ENCODE results near the gene SLC35B2. TPM values are rescaled to one million over a fixed set of nuclear protein-coding genes. Genes with fewer than 3 reads are reported as not detected.
A peak's percentile ranks its signal among the peaks of the same experiment; 100 is the strongest.

The SLC35B2 gene
- total RNA-seq, 4 donors from 2014 or later, result 9.7 to 34.4 (median 21.2) TPM

DNA sequence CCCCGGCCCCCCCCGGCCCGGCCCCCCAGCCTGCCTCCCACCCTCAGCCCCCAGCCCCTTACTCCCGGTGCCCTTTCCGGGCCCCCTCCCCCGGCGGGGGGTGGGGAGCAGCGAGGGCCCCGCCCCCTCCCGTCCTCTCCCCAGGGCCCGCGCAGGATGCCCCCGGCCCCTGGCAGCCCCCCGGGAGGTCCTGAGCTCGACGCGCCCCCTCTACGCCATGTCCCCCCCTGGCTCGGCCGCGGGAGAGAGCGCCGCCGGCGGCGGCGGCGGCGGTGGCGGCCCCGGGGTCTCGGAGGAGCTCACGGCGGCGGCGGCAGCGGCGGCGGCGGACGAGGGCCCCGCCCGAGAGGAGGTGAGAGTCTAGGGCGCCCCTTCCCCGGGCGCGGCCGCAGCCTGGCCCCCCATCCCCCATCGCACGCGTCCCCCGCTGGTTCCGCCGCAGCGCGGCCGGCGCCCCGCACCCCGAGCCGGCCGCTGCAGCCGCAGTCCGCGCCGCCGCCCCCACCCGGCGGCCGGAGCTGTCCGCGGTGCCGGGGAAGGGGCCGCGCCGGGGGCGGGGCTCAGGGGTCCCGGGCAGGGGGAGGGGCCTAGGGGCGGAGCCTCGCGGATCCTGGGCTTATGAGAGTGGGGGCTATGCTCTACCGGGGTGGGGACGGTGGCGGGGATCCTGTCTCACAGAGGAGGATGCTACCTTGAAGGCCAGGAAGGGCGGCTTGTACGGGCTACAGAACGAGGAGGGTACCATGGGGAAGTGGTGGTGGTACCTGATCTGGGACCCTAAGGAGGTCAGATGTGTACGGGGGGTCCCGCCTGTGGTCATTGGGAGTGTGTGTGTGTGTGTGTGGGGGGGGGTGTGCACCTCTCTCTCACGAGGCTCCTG lies 13.4 kb upstream of the SLC35B2 start:
- no peaks in the 10 kb centered on the region for H3K36me3 ChIP-seq
- H3K4me3 ChIP-seq, result peak overlapping the region in 3 of 4 donors; percentile 26 to 68 (median 50)
- intact Hi-C loops (cut with DNase I), result no loop called here
- WGBS, 2 donors, result 0 to 13% methylated on average over 1 to 4 of the region's 90 CpGs
- no peaks in the 10 kb centered on the region for H3K9me3 ChIP-seq
- peaks cover 3 to 21% (median 13%) of the 10 kb centered on the region in 3 donors for H3K4me1 ChIP-seq
- DNase-seq, result no peak
- TF ChIP-seq POLR2A (IDR thresholded peaks at IDR 0.05), result no peak
- TF ChIP-seq, protein P1, sequence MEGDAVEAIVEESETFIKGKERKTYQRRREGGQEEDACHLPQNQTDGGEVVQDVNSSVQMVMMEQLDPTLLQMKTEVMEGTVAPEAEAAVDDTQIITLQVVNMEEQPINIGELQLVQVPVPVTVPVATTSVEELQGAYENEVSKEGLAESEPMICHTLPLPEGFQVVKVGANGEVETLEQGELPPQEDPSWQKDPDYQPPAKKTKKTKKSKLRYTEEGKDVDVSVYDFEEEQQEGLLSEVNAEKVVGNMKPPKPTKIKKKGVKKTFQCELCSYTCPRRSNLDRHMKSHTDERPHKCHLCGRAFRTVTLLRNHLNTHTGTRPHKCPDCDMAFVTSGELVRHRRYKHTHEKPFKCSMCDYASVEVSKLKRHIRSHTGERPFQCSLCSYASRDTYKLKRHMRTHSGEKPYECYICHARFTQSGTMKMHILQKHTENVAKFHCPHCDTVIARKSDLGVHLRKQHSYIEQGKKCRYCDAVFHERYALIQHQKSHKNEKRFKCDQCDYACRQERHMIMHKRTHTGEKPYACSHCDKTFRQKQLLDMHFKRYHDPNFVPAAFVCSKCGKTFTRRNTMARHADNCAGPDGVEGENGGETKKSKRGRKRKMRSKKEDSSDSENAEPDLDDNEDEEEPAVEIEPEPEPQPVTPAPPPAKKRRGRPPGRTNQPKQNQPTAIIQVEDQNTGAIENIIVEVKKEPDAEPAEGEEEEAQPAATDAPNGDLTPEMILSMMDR (IDR thresholded peaks at IDR 0.05), result no peak
- no peak overlapping the region for H3K27ac ChIP-seq
- H3K27me3 ChIP-seq, result peaks cover 0 to 78% (median 10%) of the 10 kb centered on the region in 4 donors

DNA sequence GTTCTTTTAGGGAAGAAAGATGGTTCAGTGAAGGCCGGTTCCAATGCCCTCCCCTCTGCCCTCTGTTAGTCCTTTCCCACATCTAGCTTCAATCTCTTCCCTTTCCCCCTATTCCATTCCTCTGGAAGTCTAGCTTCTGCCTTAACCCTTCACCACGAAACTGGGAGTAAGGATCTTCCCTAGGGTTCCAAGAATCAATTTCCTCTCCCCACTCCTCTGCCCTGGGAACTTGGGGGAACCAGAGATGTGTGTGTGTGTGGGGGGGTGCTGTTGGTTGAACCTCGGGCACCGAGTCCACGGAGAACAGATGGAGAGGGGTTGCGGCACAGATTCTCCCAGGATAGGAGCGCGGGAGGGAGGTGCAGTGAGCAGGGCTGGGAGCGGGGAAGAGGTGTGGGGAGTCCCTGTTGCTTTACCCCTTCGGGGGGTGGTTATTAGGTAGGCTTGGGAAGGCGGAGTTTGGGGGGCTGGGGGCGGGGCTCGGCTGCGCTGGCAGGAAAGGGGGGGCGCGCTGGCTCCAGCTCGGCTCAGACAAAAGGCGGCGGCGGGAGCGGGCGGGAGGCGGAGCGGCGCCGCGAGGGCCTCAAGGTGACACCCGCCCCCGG lies 12.7 kb upstream of the SLC35B2 start, which contains the start of gene TMEM151B:
TSS of gene TMEM151B (plus strand) at position 530 of the 605 bp plus-strand sequence. CDS start 293 bp downstream, outside the sequence.
- Histone ChIP-seq H3K36me3 (no peaks in the 10 kb centered on the region), H3K27me3 (peaks cover 0 to 71% (median 10%) of the 10 kb centered on the region in 4 donors), H3K4me3 (peak within 1 kb of the TSS in 3 of 4 donors; percentile 26 to 68 (median 50)), H3K4me1 (peaks cover 0 to 23% (median 11%) of the 10 kb centered on the region in 3 donors), H3K9me3 (no peaks in the 10 kb centered on the region), H3K27ac (no peak within 1 kb of the TSS)
- no peak for DNase-seq
- TF ChIP-seq, protein P1 (IDR thresholded peaks at IDR 0.05), result no peak
- no peak for TF ChIP-seq POLR2A (IDR thresholded peaks at IDR 0.05)
- intact Hi-C loops (cut with DNase I), result loop anchor here (5.0 kb wide), 1 partner anchor 67 kb away; no protein-coding TSS in a partner anchor
- 20 to 71% methylated on average over 2 to 6 of the region's 29 CpGs for WGBS, 2 donors

DNA sequence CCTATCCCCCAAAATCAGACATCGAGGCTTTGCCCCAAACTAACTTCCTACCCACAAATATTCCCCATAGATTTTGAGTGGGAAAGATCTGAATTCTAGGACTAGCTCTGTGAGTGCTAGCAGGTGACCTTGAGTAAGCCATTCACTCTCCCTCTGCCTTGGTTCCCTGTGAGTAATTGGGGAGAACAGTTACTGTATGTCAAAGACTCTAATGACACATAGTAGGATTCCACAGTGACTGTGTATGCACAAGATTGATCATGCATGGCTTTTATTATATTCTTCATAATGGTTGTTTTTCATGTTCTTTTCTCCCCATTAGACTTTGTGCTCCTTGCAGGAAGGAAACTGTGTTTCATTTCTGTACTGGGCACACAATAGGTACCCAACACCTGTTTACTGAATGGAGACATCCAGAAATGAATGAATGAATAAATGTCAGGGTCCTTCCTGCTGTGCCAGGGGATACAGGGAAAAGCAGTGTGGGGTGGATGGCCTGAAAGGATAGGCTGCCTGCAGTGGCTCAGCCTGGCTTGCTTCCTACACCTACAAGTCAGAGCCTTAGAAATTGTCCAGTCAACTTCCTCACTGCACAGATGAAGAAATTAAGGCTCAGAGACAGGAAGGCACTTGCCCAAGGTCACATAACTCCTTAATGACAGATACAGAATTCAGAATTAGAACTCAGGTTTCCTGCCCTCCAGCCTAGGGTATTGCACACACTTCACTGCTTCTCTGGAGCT lies 12.0 kb upstream of the SLC35B2 start:
- no peak overlapping the region for H3K27ac ChIP-seq
- H3K4me3 ChIP-seq, result no peak overlapping the region
- DNase-seq, result no peak
- H3K27me3 ChIP-seq, result peaks cover 0 to 64% (median 10%) of the 10 kb centered on the region in 4 donors
- 60 to 86% methylated on average over 1 of the region's 1 CpG for WGBS, 2 donors
- H3K4me1 ChIP-seq, result peaks cover 6 to 29% (median 18%) of the 10 kb centered on the region in 3 donors
- TF ChIP-seq, protein P1 (IDR thresholded peaks at IDR 0.05), result no peak
- no peak for TF ChIP-seq POLR2A (IDR thresholded peaks at IDR 0.05)
- intact Hi-C loops (cut with DNase I), result loop anchor here (5.0 kb wide), 1 partner anchor 68 kb away; no protein-coding TSS in a partner anchor
- H3K36me3 ChIP-seq, result no peaks in the 10 kb centered on the region
- H3K9me3 ChIP-seq, result no peaks in the 10 kb centered on the region

DNA sequence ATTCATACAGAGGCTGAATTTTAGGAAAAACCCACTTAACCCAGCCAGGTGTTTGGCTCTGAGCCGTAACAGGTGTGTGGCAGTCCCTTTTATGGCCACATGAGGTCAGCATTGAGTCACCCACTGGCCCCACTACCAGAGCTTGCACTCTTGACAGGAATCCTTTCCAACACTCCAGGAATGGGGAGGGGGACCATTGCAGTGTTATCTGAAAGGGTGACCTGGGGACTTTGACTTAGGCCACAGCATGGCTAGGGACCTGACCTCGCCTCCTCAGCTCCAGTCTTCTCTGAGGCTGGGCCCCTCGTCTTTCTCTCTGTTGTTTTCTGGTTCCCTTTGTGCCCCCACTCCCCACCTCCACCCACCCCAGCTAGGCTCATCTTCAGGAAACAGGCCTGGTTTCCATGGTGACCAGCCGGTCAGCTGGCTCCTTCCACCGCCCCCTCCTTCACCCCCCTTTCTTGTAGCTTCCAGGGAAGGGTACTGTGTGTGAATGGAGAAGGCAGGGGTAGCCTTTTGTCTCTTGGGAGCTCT lies 10.8 kb upstream of the SLC35B2 start:
- H3K36me3 ChIP-seq, result no peaks in the 10 kb centered on the region
- H3K27ac ChIP-seq, result no peak overlapping the region
- H3K4me3 ChIP-seq, result no peak overlapping the region
- intact Hi-C loops (cut with DNase I), result loop anchor here (5.0 kb wide), 1 partner anchor 69 kb away; no protein-coding TSS in a partner anchor
- peaks cover 0 to 52% (median 9%) of the 10 kb centered on the region in 4 donors for H3K27me3 ChIP-seq
- no peaks in the 10 kb centered on the region for H3K9me3 ChIP-seq
- H3K4me1 ChIP-seq, result peaks cover 17 to 41% (median 30%) of the 10 kb centered on the region in 3 donors
- 0 to 31% methylated on average over 3 to 5 of the region's 5 CpGs for WGBS, 2 donors
- DNase-seq, result no peak
- TF ChIP-seq POLR2A (IDR thresholded peaks at IDR 0.05), result no peak
- TF ChIP-seq, protein P1 (IDR thresholded peaks at IDR 0.05), result peak; percentile 86 to 93 (median 90)

Measured in esophagus squamous epithelium (tissue), 5 donors.